HUES6 (cell line): ENCODE measurements around the gene ANKRD33.

Source experiments
- H3K27ac ChIP-seq: 2 replicates; pipeline ENCODE4 v1.7.0; 2013; ENCODE audit warnings: low read depth, mild to moderate bottlenecking, low read length, inconsistent platforms
- H3K27me3 ChIP-seq: 2 replicates; pipeline ENCODE4 v1.6.1; 2013; ENCODE audit warnings: low read length; ENCODE audit not compliant: control insufficient read depth, insufficient read depth
- H3K36me3 ChIP-seq: 2 replicates; pipeline ENCODE4 v1.6.1; 2013; ENCODE audit warnings: low read length; ENCODE audit not compliant: control insufficient read depth, insufficient read depth
- H3K4me1 ChIP-seq: 2 replicates; pipeline ENCODE4 v1.6.1; 2013; ENCODE audit warnings: low read length; ENCODE audit not compliant: control insufficient read depth, insufficient read depth
- H3K4me3 ChIP-seq: 2 replicates; pipeline ENCODE4 v1.5.1; 2013; ENCODE audit warnings: low read depth, low read length
- H3K9ac ChIP-seq: one replicate; pipeline ENCODE4 v1.6.1; 2013; ENCODE audit warnings: mild to moderate bottlenecking, low read length
- H3K9me3 ChIP-seq: 2 replicates; pipeline ENCODE4 v1.6.1; 2013; ENCODE audit warnings: low read depth, low read length; ENCODE audit not compliant: control insufficient read depth, insufficient read depth

ANKRD33 gene

DNA sequence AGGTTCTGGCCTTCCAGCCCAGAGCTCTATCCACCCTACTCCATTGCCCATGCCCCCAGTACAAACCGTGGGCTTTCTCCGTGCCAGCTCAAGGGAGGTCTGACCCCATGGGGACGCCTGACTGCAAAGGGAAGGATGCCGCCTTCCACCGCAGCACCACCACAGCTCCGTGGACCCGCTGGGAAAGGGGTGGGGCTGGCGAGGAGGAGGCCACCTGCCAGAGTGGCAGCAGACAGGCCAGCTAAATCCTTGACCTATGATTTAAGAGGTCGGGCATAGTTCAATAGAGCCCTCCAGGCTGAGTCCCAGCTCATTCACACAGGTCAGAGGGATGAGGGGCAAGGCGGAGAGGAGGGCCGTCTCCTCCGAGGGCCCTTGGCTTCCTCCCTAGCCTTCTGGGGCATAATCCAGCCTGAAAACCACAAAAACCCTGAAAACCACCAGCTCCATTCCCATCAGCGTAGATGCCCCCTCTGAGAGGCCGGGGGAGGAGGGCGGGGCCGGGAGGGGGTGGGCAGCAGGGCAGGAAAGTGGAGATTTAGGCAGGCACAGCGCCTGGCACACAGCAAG is 24.5 kb upstream of the ANKRD33 start:
- no peaks in the 10 kb centered on the region for H3K36me3 ChIP-seq
- H3K27me3 ChIP-seq = peaks cover 25% of the 10 kb centered on the region
- H3K9ac ChIP-seq = peak overlapping the region; percentile 65
- H3K4me3 ChIP-seq = peak overlapping the region; percentile 71
- peak overlapping the region; percentile 53; the same call in 1 of the 2 replicates for H3K27ac ChIP-seq
- H3K4me1 ChIP-seq = peaks cover 45% of the 10 kb centered on the region
- no peaks in the 10 kb centered on the region for H3K9me3 ChIP-seq

DNA sequence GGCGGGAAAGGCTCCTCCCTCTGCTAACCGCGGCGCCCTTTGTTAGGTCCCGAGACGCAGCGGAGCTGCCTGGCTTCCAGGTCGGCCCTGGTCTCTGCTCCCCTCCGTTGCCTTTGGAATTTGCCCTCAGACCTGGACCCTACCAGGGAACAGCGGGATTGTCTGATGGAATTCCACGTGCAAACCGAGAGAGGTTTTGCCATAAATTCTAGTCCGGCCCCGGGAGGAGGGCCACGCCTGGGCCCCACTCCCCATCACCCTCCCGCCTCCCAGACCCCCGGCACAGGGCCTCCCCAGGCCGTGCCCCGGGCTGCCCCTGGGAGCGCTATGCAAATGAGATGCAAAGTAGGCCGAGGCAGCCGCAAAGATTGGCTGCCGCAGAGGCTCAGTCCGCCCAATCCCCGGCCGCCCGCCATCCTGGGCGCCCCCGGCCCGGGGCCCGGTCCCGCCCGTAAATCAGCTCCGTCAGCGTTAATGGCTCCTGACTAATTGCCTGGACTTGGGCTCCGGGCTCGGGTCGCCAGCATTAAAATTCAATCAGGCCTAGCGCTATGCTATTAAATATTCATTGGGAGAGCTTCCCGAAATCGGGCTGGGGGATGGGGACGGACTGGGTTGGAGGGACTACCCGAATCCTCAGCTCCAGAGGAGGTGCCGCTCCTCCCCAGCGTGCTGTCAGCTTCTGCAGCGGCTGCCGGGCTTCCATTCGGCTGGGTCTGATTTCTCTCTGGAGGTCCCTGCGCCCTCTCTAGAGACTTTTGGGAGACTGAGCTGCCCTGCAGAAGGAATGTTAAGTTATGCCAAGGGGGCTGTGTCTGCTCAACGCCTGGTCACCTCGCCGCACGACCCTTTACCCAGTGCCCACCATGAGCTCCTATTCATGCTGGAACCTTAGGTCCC is 23.7 kb upstream of the ANKRD33 start:
- peak overlapping the region; percentile 65 for H3K9ac ChIP-seq
- H3K27me3 ChIP-seq = peaks cover 31% of the 10 kb centered on the region
- H3K27ac ChIP-seq = peak overlapping the region; percentile 53; the same call in 1 of the 2 replicates
- no peaks in the 10 kb centered on the region for H3K9me3 ChIP-seq
- H3K4me3 ChIP-seq = peak overlapping the region; percentile 71
- H3K36me3 ChIP-seq = no peaks in the 10 kb centered on the region
- H3K4me1 ChIP-seq = peaks cover 50% of the 10 kb centered on the region

DNA sequence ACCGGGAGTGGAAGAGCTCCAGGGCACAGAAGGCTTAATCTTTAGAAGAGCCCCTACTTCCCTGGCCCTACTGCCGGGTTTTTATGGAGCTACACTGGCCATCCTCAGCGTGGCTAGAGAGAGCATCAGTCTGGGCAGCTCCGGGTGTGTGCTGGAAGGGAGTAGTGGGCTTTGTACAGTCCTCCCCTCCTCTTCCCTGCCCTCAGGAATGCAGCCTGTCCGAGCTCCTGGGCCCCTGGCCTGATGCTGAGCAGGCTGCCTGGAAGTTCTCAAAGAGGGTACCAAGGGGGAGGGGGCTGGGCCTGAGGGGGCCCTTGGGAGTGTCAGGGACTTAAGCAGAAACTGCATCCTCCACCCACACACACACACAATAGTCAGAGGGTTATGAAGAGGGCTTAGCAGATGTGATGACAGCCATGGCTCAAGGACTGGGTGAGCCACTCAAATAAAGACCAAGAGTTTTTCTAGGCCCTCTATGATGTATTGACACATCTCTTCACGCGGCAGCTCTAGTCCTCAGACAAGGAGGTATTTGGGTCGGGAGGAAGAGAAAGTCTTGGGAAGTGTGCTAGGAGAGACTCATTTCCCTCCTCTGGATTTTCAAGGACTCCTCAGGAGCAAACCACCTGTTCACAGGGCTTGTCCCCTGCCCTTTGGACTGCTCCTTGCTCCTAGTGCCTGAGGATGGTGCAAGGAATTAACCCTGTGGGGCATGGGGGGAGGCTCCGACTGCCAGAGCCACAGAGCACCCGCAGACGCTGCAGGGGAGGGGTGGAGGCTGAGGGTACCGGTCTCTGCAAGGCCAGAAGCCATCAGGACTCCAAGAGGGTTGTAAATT is 22.9 kb upstream of the ANKRD33 start:
- Histone ChIP-seq H3K27me3 (peaks cover 38% of the 10 kb centered on the region), H3K9me3 (no peaks in the 10 kb centered on the region), H3K4me3 (peak overlapping the region; percentile 71), H3K4me1 (peaks cover 56% of the 10 kb centered on the region), H3K9ac (peak overlapping the region; percentile 54), H3K27ac (no peak overlapping the region), H3K36me3 (no peaks in the 10 kb centered on the region)

DNA sequence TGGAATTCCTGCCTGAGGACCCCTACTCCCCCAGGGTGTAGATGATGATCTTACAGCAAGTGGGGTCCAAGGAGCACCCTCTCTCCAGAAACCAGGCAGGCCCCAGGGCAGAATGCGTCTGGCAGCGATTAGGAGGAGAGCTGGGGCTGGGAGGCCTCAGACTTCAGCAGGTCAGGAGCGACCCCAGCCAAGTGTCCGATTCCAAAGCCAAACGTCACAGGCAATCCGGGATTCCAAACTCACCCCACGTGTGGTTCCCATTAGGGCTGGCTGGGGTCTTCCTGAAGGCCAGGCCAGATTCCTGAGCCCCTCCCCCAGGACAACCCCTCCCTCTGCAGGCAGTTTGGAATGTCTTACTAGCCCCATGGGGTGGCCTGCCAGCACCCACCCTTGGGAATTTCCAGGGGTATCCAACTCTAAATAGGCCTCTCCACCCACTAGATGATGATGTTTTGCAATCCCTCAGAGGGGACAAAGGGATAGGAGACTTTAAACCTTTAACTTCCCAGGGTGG is 22.1 kb upstream of the ANKRD33 start:
- peaks cover 60% of the 10 kb centered on the region for H3K4me1 ChIP-seq
- H3K27me3 ChIP-seq = peaks cover 45% of the 10 kb centered on the region
- no peaks in the 10 kb centered on the region for H3K36me3 ChIP-seq
- H3K9me3 ChIP-seq = no peaks in the 10 kb centered on the region
- H3K9ac ChIP-seq = peak overlapping the region; percentile 26
- no peak overlapping the region for H3K27ac ChIP-seq
- no peak overlapping the region for H3K4me3 ChIP-seq

DNA sequence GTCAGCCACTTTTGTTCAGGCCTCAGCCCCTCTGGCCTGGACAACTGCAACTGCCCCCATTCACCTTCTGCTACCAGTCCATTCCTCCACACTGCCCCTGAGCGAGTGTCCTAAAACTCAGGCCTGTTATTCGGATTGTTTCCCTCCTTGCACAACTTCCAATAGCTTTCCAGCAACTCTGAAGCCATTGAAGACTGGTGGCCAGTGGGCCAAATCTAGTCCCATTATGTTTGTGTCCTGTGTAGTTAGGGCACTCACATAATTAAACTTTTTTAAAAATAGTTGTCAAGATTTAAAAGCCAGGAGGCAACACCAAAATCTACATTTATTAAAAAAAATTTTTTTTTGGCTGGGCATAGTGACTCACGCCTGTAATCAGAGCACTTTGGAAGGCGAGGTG is 21.6 kb upstream of the ANKRD33 start:
- no peaks in the 10 kb centered on the region for H3K9me3 ChIP-seq
- no peaks in the 10 kb centered on the region for H3K36me3 ChIP-seq
- H3K4me3 ChIP-seq = no peak overlapping the region
- no peak overlapping the region for H3K9ac ChIP-seq
- no peak overlapping the region for H3K27ac ChIP-seq
- H3K4me1 ChIP-seq = peaks cover 58% of the 10 kb centered on the region
- H3K27me3 ChIP-seq = peaks cover 50% of the 10 kb centered on the region

DNA sequence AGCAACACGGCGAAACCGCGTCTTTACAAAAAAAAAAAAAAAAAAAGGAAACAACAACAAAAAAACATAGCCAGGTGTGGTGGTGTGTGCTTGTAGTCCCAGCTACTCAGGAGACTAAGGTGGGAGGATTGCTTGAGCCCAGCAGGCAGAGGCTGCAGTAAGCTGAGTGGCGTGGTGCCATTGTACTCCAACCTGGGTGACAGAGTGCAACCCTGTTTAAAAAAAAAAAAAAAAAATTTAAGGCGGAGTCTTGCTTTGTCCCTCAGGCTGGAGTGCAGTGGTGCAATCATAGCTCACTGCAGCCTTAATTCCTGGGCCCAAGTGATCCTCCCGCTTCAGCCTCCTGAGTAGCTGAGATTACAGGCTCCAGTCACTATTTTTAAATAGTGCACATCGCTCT is 21.1 kb upstream of the ANKRD33 start:
- Histone ChIP-seq H3K4me1 (peaks cover 62% of the 10 kb centered on the region), H3K27me3 (peaks cover 54% of the 10 kb centered on the region), H3K4me3 (no peak overlapping the region), H3K9ac (no peak overlapping the region), H3K9me3 (no peaks in the 10 kb centered on the region), H3K36me3 (no peaks in the 10 kb centered on the region), H3K27ac (no peak overlapping the region)

DNA sequence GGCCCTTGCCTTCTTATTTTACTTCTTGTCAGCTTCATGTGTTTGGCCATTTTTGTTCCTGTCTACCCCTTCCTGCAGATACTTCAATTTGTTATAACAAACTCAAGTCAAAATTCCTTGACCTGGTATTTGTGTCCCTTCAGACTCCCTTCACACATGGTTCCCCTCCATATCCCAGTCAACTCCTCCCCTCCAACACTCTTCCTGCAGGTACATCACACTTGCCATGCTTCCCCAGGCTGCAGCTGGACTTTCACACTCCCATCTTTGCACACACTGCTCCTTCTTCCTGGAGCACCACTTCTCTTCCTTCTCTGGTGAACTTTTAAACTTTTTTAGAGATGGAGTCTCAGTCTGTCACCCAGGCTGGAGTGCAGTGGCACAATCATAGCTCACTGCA is 20.5 kb upstream of the ANKRD33 start:
- peaks cover 49% of the 10 kb centered on the region for H3K27me3 ChIP-seq
- no peak overlapping the region for H3K27ac ChIP-seq

DNA sequence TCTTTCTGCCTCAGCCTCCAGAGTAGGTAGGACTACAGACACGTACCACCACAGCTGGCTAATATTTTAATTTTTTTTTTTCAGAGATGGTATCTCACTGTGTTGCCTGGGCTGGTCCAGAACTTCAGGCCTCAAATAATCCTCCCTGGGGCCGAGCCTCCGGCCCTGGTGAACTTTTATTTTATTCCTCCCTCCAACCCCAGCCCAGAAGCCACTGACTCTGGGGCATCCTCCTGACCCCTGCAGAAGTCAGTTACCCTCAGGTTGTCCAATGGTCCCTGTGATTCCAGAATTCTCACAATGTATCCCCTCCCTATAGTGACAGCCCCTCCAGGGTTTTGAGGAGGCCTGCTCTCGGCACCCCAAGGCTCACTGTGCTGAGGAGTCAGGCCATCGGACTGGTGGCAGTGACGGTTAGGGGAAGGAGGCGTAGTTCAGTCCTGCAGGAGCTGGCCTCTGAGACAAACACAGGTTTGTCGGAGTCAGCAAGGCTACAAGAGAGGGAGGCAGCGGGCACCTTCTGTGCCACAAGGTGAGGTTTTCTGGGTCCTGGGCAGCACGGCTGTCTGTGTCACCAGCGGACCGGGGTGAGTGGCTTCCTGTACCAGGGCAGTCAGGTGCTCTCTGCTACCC is 20.0 kb upstream of the ANKRD33 start:
- no peaks in the 10 kb centered on the region for H3K9me3 ChIP-seq
- H3K4me1 ChIP-seq = peaks cover 58% of the 10 kb centered on the region
- H3K4me3 ChIP-seq = no peak overlapping the region
- no peaks in the 10 kb centered on the region for H3K36me3 ChIP-seq
- H3K9ac ChIP-seq = no peak overlapping the region
- peaks cover 48% of the 10 kb centered on the region for H3K27me3 ChIP-seq
- no peak overlapping the region for H3K27ac ChIP-seq

More for the DNA sequence above, 20.5 kb upstream of the ANKRD33 start:
- Histone ChIP-seq H3K4me1 (peaks cover 62% of the 10 kb centered on the region), H3K36me3 (no peaks in the 10 kb centered on the region), H3K4me3 (no peak overlapping the region), H3K9me3 (no peaks in the 10 kb centered on the region), H3K9ac (no peak overlapping the region)

DNA sequence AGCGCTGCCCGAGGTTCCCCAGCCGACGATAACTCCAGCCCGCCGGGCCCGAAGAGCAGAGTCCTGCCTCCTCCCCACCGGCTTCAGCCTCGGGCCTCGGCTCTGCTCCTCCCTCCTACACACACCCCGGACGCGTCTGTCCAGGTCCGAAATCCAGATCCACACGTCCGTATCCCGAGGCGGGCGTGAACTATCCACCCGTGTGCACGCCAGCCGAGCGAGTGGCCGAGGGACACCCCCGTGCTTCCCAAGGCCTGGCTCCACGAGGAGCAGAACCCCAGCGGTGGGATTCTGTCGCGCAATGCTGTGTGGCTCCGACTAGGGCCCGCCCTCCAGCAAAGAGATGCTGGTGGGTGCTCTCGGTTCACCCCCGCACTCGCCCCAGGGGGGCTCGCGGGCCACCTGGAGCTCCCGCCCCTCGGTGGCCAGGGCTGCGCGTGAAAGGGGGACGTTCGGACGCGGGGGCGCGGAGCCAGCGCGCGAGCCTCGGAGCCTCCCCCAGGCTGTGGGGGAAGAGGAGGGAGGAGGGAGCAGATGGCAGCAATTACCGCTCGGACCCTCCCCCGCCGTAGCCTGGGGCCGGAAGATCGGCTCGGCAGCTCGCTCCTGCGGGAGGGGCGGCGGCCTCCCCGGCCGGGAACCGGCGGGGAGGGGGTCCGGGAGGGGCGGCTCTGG is 18.9 kb upstream of the ANKRD33 start:
- peaks cover 57% of the 10 kb centered on the region for H3K4me1 ChIP-seq
- H3K27me3 ChIP-seq = peaks cover 48% of the 10 kb centered on the region
- peak overlapping the region; percentile 65 for H3K4me3 ChIP-seq
- peak overlapping the region; percentile 23 for H3K9ac ChIP-seq
- no peaks in the 10 kb centered on the region for H3K9me3 ChIP-seq
- H3K36me3 ChIP-seq = no peaks in the 10 kb centered on the region
- no peak overlapping the region for H3K27ac ChIP-seq

DNA sequence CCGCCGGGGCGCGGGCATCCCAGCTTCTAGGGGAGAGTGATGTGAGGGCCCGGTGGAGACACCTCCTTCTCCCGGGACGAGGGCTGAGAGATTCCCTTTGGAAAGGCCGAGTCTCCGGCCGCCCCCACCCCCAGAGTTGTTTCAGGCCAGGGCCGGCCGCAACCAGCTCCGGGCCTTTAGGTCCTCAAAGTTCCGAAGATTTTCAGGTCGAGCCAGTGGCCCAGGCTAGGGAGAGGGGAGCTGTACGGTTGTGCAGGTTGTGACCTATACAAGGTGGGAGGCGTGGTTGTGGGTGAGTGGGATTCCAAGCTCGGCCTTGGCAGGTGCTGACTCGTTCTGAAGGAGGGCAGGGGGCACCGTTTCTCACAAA is 18.4 kb upstream of the ANKRD33 start:
- Histone ChIP-seq H3K4me1 (peaks cover 57% of the 10 kb centered on the region), H3K36me3 (no peaks in the 10 kb centered on the region), H3K27ac (no peak overlapping the region), H3K9ac (no peak overlapping the region), H3K27me3 (peaks cover 48% of the 10 kb centered on the region), H3K9me3 (no peaks in the 10 kb centered on the region), H3K4me3 (peak overlapping the region; percentile 65)
